DMS79 treated with DMSO at 0.1 percent for 48 hours (cell line): ENCODE measurements around the gene TOB1.

ENCODE experiments used
- DNase-seq: peaks from one replicate; lab custom pipeline; 2025; lab: John Stamatoyannopoulos, UW

Gene TOB1

GRCh38 chr17:50832267-50832863, 33.8 kb downstream of the TOB1 start:
- no peak for DNase-seq

GRCh38 chr17:50831471-50831928, 34.7 kb downstream of the TOB1 start:
- DNase-seq, result no peak

GRCh38 chr17:50830994-50831393, 35.2 kb downstream of the TOB1 start:
- DNase-seq, result no peak

- no peak for DNase-seq
Observed at GRCh38 chr17:50830352-50830751, 35.8 kb downstream of the TOB1 start.

GRCh38 chr17:50829332-50829731, 36.8 kb downstream of the TOB1 start:
- DNase-seq, result no peak

GRCh38 chr17:50828508-50829170, 37.5 kb downstream of the TOB1 start:
- DNase-seq, result no peak

- DNase-seq, result no peak
Observed at GRCh38 chr17:50825188-50825587, 41.0 kb downstream of the TOB1 start.

- DNase-seq, result no peak
Observed at GRCh38 chr17:50824429-50824828, 41.7 kb downstream of the TOB1 start.

GRCh38 chr17:50822550-50822949, 43.6 kb downstream of the TOB1 start:
- no peak for DNase-seq

GRCh38 chr17:50820651-50821050, 45.5 kb downstream of the TOB1 start:
- DNase-seq, result no peak

GRCh38 chr17:50818921-50819657, 47.1 kb downstream of the TOB1 start:
- no peak for DNase-seq

GRCh38 chr17:50818261-50818660, 47.9 kb downstream of the TOB1 start:
- no peak for DNase-seq

- DNase-seq, result no peak
Observed at GRCh38 chr17:50817838-50818237, 48.3 kb downstream of the TOB1 start.

GRCh38 chr17:50816771-50817751, 49.1 kb downstream of the TOB1 start:
- DNase-seq, result no peak

- DNase-seq, result no peak
Observed at GRCh38 chr17:50816271-50816670, 49.9 kb downstream of the TOB1 start.

GRCh38 chr17:50815400-50815799, 50.8 kb downstream of the TOB1 start:
- DNase-seq, result no peak

GRCh38 chr17:50813583-50813982, 52.6 kb downstream of the TOB1 start:
- no peak for DNase-seq
